ENCODE data around the gene IQSEC1.

The IQSEC1 gene
- total RNA-seq = 41.9 to 42.2 reads per million in 2 donors

DNA sequence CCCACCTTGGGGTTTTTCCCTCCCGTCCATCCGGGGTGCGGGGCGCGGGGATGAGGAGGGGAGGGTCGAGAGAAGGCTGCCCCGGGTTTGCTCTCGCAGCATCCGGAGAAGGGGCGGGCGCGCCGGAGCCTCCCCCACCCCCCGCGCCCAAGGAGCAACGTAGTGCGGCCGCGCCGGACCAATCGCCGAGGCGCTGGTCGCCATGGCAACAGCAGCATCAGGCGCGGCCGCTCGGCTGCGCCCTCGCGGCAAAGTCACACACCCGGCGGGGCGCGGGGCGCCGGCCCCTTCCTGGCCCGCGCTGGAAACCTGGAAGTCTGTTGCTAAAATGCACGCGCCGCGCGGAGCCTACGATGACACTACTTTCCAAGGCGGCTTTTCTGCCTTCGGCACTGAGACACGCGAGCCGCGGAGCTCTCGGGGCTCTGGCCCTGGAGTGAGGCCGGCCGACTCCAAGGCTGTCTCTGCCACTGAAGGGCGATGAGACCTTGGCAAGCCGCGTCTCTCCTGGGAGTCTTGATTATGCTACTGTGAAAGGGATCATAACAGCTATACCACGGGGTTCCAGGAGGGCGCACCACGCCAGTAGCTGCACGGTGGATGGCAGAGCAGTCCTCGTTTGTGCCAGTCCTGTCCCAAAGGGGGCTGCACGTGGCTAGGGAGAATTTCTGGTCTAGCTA, at the start of gene IQSEC1:
IQSEC1 (minus strand) TSS at position 104 of the 680 bp plus-strand sequence. CDS start 415 bp downstream, outside the sequence.
- peak; percentile 84 for DNase-seq

DNA sequence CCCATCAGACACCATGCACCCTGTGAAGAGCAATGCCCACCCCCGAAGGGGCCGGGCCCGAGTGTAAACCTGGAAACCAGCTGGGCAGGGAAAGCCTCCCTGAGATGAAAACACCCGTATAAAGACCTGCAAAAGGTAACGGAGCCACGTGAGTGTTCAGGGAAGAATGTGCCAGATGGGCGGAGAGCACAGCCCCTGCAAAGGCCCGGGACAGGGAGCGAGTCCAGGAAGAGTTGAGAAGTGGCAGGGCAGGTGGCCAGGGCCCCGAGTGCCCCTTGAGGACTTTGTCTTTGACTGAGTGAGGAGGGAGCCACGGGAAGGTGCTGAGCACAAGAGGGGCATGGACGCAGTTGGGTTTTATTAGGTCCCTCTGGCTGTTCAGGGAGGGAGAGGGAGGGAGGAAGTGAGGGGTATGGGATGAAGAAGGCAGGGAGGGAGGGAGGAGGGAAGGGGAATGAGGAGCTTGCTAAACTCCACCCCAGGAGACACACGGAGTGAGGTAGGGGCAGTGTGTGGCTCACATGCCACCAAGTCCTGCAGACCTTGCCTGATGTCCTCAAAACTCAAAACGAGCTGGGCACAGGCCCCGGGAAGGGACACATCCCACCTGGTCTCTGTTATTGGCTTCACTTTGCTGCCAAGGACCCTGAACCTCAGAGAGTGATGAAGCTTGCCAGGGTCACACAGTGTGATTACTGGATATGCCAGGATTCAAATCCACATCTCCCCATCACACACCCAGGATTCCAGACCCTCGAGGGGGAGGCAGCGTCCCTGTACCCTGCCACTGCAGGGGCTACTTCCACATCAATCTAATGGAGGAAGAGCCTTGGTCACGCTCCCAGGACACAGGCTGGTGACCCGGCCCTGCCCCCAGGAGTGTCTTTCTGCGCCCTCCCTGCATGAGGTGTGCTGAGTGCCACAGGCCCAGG, 49.1 kb upstream of the IQSEC1 start:
- no peak for DNase-seq

DNA sequence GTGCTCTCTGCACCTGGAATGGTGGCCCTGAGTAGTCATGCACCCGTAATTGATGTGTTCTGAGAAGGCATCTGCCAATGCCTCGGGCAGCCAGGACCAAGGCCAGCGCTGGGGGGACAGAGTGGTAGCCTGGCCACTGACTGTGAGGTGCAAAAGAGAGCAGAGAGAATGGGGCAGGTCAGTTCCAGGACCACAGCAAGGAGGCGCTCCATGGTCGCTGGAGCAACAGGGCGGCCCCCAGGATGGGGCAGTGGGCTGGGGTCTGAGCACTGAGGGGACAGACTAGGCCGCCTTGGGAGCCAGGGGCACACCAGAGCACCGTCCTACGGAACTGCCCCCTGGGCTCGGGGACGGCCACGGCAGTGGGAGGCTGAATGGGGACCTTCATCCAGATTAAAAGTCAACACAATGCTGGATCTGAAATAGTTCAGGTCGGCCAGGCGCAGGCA, 48.3 kb upstream of the IQSEC1 start:
- no peak for DNase-seq

DNA sequence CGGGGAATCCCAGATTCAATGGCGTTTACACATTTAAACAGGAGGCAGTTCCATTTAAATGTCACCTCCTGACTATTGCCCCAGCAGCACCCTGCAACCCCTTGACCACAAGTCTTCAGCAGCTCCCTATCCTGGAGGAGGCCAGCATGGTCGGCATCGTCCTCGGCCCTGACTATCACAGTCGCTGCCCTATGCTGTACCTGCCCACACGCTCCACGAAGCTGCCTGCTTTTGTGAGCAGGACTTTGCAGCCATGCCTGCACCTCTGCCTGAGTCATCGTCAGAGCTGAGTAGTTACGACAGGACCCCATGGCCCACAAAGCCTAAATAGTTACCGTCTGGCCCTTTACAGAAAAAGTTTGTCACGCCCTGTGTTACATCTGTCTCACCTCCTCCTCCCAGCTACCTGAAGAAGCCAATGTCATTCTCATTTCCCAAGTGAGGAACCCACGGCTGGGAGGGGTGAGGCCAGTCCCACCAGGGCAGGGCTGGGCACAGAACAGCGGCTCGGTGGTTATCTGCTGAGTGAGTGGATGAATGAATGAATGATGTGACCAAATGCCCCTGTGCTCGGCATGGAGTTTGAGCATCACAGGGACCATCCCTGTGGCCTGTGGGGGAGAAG, 47.8 kb upstream of the IQSEC1 start:
- no peak for DNase-seq

DNA sequence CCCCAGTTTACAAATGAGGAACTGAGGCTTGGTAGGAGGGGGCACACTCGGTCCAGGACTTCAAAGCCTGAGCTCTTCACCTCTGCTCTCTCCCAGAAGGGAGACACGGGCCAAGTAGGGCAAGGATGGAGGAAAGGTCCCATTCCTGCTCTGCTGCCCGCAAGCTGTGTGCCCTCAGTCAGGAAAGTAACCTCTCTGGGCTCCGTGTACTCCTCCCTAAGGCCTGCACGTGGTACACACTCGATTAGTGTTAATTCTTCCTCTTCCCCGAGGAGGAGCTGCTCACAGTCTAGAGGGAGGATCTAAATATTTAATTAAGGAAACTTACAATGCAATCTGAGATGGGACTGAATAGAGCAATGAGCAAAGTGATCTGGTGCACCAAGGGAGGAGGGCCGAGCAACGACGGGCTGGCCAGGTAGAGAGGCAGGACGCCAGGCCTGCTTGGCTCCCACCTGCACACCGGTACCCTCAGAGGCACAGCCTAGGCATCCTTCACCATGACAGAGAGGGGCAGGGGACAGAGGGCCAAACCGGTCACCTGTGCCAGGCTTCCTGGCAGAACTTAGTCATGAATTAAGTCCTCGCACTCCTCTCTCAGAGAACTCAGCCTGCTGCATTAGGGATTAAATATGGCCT, 47.2 kb upstream of the IQSEC1 start:
- DNase-seq = no peak

DNA sequence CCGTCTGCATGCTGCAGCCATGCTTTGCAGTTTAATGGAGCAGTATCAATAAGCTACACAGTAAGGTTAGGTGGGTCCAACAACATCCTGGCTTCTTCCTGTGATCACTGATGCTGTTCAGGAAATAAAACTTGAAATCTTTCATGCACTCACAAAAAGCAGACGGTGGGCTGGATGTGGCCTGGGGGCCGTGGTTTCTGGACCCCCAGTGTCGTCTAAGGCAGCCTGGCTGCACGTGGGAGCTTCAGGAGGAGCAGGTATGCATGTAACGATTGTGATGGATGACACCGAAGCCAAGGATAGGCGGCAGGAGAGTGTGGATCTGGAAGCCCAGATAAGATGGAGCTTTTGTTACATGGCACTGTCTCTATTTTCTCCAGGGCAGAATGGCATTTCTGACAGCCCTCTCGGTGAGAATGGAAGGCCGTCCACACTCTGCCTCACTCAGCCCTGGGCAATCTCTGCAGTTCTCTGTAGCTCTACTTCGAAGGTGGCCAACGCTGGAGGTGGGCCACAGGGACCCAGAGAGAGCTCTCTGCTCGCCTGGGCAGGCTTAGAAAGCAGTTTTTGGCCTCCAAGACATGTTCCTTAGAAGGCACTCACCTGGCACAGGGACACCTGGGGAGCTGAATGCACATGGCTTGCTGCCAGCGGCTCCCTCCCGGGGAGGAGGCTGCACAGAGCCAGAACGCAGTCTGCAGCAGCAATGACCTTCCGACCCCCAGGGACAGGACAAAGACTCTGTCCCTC, 46.4 kb upstream of the IQSEC1 start:
- DNase-seq = no peak

DNA sequence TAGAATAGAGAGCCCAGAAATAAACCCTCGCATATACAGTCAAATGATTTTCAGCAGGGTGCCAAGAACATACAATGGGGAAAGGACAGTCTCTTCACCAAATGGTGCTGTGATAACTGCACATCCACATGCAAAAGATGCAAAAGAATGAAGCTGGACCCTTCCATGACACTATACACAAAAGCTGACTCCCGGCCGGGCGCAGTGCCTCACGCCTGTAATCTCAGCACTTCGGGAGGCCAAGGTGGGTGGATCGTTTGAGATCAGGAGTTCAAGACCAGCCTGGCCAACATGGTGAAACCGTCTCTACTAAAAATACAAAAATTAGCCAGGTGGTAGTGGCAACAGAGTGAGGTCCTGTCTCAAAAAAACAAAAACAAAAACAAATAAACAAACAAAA, 43.2 kb upstream of the IQSEC1 start:
- DNase-seq = no peak

DNA sequence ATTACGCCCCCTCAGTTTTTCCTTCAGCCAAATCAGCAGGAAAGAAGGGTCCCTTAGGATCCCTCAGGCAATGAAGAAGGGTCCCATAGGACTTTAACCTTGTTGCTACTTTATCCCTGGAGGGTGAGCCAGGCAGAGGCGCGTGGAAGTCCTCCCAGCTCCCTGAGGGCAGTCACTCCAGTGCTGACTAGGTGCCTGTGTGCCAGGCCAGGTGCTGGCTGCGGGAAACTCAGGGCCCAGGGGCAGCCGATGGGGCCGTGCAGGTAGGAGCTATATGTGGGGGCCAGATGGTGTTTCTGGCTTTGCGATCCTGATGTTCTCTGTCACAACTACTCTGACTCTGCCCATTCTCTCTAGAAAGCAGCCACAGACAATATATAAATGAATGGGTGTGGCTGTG, 42.8 kb upstream of the IQSEC1 start:
- DNase-seq = no peak

DNA sequence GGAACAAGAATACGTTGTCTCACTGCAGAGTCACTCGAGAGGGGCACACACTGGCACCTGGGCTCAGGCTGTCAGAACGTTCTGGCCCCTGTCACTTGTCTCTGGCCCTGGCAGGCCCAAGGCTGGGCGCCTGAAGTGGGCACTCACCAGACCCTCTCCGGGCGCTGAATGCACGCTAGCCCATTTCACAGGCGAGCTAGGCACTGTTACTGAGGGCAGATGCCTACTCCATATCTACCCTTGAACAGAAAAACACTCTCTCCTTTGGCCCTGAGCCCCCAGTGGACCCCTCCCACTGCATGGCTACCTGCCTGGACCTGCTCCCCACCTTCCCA, 42.3 kb upstream of the IQSEC1 start:
- DNase-seq = no peak

DNA sequence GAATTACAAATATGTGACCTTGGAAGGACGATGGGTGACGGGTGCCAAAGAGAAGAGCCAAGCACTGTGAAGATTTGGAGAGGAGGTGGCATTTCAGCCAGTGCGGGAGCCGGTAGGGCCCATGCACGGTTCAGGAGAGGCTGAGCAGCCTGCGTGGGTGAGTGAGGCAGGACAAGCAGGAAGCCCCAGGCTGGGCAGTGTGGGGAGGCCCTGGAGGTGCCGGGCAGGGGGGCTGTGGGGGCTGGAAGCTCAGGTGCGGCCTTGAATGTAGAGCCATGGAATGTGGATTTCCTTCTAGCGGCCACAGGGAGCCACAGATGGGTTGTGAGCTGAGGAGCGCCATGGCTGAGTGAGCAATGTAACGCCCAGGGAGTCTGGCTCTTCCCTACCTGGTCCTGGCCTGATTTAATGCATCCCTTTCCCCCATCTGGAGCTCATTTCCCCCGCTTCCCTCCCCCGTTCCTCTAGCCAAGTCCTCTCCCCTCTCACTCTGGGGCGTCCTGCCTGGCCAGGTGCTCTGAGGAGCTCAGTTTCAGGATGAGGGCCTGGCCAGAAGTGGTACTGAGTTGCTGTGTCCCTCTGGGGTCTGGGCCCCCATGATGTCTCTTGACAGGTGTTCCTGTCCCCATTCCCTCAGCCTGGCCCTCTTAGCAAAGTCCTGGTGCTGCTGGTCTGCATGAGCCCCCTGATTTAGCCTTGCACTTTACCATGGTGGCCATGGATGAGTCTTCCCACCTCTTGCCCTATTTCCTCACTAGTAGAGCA, 41.8 kb upstream of the IQSEC1 start:
- no peak for DNase-seq

DNA sequence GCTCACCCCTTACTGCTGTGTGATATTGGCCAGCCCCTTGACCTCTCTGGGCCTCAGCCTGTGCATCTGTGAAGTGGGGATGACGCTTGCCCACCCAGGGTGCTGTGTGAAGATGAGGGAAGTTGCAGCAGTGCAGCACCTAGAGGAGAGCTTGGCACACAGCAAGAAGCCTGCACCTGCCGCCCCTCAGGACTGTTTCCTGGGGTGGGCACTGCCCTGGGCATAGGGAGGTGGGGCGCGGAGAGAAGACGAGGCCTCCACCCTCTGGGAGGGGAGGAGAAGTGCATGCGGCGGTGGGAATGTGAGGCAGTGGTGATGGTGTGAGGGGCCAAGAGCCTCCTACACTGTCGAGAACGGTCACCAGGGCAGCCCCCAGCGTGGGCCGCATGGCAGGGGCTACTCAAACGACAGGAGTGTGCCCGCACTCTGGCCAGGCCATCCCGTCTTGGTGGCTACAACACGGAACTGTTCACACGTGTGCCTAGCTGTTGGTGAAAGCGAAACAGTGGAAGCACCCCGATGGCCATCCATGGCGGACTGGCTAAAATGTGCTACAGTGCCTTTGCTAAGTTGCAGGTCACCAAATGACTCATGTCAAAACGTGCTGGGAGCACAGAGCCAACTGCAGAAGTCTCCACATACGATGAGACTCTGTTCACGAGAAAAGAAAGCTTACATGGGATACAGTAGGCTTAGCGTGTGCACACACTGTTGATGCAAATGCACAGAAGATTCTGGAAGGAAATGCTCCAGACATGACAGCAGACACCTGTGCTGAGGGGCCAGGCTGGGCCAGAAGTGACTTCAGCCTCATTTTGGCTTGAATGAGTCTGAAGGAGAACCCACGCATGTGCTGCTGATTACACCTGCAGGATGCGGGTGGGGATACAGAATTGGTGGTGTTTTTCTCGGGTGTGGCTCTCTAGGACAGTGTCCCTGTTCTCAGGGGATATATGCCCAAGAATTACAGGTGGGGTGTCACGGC, 40.4 kb upstream of the IQSEC1 start:
- DNase-seq = no peak

DNA sequence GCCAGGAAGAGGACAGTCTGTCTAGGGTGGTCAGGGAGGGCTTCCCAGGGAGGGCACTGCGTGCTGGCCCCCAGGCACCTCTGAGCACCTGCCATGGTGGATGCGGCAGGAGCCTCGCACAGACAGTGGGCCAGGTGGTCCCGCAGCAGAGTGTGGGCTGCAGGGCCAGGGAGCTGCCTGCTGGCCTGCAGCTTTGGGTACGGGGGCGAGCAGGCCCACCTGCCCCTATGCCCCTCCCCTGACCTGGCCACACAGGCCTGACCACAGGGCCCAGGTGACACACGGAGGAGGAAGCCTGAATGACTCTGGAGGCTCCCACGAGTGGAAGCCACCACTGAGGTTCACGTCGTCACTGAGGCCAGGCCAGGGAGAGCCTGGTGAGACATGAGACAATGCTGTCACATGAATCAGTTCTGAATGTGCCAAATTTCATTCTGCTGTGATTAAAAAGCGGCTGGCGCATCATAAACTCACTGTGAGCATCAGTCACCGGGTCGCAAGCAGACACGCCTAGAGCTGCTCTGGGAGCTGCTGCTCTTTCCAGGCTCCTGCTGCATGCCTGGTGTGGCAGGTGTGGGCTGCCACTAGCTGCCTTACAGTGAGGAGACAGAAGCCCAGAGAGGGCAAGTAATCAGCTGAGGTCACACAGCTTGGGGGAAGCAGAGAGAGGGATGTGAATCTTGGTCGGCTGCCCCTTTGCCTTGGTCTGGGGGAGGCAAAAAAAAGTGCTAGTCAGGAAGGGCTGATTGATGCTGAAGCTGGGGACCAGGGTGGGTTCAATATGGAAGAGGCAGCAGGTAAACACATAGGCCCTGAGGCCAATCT, 39.5 kb upstream of the IQSEC1 start:
- no peak for DNase-seq

DNA sequence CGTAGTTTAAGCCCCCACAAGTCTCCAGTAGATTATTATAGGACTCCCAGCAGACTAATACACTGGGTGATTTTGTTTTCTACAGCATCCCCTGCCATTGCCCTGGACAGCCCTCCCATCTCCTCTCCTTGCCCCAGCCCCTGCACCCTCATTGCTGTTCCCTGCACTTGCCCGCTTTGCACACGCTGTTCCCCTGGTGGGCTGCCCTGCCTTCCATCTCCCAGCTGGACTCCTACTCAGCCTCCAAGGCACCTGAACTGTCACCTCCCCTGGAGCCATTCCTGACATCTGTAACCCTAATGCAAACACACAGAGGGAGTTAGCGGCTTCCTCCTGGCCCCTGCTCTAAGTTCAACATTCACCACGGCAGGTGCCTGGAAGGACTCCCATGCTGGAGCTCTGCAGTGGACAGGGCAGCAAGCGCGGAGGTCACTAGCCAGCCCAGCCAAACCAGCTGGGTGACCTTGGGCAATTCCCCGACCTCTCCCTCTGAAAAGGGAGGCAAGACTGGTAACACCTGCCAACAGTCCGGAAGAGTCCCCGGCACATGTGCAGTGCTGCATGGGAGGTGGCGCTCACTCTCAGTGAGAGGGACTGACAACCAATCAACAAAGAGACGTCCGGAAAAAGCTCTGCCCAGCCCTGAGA, 38.8 kb upstream of the IQSEC1 start:
- no peak for DNase-seq

DNA sequence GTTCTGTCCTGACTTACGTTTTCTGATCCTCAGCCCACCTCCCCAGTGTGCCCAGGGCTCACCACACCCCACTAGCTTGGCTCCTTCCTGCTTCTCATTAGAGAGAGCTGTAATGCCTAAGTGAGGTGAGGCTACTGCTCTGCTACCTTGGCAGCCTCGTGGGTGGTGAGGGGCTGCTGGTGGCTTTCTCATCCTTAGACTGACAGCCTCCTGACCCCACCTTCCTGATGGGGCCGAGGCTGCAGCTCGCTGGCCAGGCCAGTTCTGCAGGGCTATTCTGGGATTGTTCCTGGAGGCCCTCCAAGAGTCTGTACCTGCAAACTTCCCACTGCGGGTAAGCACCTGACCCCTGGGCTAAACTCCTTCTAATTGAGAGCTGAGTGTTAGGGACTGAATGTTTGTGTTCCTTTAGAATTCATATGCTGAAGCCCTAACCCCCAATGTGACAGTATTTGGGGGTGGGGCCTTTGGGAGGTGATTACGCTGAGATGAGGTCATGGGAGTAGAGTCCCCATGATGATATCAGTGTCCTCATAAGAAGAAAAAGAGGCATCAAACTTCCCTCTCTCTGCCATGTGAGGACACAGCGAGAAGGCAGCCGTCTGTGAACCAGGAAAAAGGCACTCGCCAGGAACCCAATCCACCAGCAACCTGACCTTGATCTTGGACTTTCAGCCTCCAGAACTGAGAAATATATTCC, 38.1 kb upstream of the IQSEC1 start:
- no peak for DNase-seq

DNA sequence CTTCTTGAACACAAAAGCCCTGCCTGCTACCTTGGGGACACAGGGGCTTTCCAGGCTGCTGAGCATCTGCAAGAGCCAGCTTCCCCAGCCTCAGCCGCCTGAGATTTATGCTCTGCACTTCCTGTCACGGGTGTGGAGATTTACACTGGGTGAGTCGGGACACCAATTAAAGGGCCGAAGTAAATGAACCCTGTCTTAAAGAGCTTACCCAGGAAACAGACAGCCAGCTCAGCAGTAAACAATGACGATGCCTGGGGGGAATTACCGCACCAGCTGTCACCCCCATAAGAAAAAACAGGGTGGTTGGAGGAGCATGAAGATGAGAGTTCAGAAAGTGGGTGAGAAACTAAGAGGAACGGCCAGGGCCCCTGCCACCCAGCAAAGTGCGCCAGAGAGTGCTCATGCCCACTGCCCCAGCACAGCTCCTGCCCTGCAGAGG, 37.5 kb upstream of the IQSEC1 start:
- no peak for DNase-seq

DNA sequence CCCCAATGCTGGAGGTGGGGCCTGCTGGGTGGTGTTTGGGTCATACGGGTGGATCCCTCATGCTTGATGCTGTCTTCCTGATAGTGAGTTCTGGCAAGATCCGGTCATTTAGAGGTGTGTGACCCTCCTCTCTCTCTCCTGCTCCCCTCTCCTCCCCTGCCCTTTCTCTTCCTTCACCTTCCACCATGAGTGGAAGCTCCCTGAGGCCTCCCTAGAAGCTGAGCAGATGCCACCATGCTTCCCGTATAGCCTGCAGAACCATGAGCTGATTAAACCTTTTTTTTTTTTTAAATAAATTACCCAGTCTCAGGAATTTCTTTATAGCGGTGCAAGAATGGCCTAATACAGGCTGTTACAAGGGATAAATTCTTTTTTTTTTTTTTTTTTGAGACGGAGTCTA, 36.3 kb upstream of the IQSEC1 start:
- DNase-seq = no peak

DNA sequence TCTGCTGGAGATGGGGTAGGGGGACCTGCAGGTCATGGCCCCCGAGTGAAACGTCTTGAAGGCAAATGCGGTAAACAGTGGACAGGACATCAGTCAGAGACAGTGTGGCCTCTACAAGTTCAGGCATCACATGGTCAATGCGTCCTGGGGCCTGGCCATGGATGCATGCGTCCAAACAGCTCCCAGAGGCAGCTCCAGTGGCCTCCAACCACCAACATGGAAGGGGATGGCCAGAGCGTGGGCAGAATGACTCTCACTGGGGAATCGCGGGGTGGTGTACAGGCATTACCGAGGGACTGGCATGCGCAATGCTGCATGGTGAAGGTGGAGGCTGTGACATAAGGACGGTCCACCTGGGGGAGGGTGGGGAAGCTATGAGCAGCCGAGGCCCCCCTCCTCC, 35.6 kb upstream of the IQSEC1 start:
- DNase-seq = no peak

DNA sequence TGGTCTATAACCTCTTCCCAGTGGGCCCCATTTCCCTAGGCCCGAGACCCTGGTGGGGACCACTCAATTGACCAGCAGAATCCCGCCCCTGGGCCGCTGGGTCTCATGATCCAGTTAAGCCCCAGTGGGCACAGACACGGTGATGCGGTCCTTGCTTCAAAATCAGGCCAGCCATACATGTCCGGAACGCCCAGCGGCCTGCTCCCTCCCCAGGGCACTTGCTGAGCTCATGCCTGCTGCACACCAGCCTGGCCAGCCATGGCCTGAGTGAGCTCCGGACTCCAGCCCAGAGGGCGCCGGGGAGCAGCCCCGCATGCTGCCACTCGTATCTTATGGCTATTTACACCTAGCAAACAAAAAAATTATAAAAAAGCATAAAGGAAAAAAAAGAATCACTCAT, 34.4 kb upstream of the IQSEC1 start:
- DNase-seq = no peak
